Mammary epithelial cell (primary cell): ENCODE results near the gene NFKB1.

Source experiments
- EZH2 ChIP-seq: IDR thresholded peaks from 2 replicates; pipeline ENCODE4 v1.6.1; 2012; ENCODE audit warnings: low read length, inconsistent platforms, borderline replicate concordance
- TF ChIP-seq, protein P1 (sequence below), 2 donors: IDR thresholded peaks in 1 of 2; conservative IDR thresholded peaks in 1 of 2; 2 replicates each; pipeline ENCODE4 v1.5.1; 2011 to 2012; ENCODE audit warnings: inconsistent platforms in 2 of 2, low read length in 2 of 2, mild to moderate bottlenecking in 2 of 2, control low read depth in 1 of 2, low read depth in 1 of 2; ENCODE audit not compliant: insufficient read depth in 1 of 2; ENCODE audit errors: extremely low read depth in 1 of 2

DNA sequence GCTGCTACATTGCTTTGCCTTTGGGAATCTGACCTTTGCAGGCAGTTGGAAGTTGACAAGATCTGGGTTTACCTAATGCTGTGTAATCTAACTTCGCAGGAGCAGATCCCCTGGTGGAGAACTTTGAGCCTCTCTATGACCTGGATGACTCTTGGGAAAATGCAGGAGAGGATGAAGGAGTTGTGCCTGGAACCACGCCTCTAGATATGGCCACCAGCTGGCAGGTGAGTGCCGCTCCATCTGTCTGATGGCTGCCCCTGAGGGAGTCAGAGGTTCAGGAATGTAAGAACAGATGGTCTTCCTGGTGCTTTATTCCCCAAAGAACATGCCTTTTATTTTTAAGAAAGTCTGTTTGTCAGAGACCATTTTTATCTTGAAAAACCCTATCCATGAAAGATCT, 109.3 kb downstream of the NFKB1 start:
- TF ChIP-seq, protein P1, sequence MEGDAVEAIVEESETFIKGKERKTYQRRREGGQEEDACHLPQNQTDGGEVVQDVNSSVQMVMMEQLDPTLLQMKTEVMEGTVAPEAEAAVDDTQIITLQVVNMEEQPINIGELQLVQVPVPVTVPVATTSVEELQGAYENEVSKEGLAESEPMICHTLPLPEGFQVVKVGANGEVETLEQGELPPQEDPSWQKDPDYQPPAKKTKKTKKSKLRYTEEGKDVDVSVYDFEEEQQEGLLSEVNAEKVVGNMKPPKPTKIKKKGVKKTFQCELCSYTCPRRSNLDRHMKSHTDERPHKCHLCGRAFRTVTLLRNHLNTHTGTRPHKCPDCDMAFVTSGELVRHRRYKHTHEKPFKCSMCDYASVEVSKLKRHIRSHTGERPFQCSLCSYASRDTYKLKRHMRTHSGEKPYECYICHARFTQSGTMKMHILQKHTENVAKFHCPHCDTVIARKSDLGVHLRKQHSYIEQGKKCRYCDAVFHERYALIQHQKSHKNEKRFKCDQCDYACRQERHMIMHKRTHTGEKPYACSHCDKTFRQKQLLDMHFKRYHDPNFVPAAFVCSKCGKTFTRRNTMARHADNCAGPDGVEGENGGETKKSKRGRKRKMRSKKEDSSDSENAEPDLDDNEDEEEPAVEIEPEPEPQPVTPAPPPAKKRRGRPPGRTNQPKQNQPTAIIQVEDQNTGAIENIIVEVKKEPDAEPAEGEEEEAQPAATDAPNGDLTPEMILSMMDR (conservative IDR thresholded peaks at IDR 0.05 in 1 of 2, IDR thresholded peaks at IDR 0.05 in 1 of 2; ENCODE audit: extremely low read depth in 1 of 2, insufficient read depth in 1 of 2, low read depth in 1 of 2, low read length in 2 of 2), result no peak
- TF ChIP-seq EZH2, result no peak
